ENCODE measurements around the gene ACTN1. TPM values are rescaled to one million over a fixed set of nuclear protein-coding genes. Genes with fewer than 3 reads are reported as not detected.

Gene ACTN1
- total and polyA plus RNA-seq, 3 experiments from 2014 or later: 47.4 to 53.3 (median 52.7) TPM

GRCh38 chr14:68910540-68910939, 68.6 kb downstream of the ACTN1 start:
- H3K9me3 Mint-ChIP-seq: no peaks in the 10 kb centered on the region
- peak overlapping the region in 3 of 7 donors; percentile 16 to 36 (median 30) for H3K4me3 Mint-ChIP-seq
- no peak for DNase-seq
- Histone ChIP-seq H3K36me3 (ENCODE audit: insufficient read depth, low read length) (no peaks in the 10 kb centered on the region), H3K27ac (ENCODE audit: low read depth, low read length) (no peak overlapping the region), H3K9me3 (ENCODE audit: low read length) (no peaks in the 10 kb centered on the region), H3K4me3 (ENCODE audit: low read length) (no peak overlapping the region), H3K4me1 (ENCODE audit: insufficient read depth, low read length) (peaks cover 4% of the 10 kb centered on the region), H3K27me3 (ENCODE audit: insufficient read depth, low read length, poor library complexity, severe bottlenecking) (no peaks in the 10 kb centered on the region)
- POLR2A ChIA-PET: no interaction called here
- CTCF ChIA-PET: interaction anchor here (0.9 to 2.0 kb wide), 9 partner anchors 11 to 193 kb away, joined by 3 to 7 read pairs (median 4); no protein-coding TSS in a partner anchor
- peaks cover 4 to 11% (median 7%) of the 10 kb centered on the region in 3 donors for H3K4me1 Mint-ChIP-seq
- no peaks in the 10 kb centered on the region for H3K27me3 Mint-ChIP-seq
- H3K36me3 Mint-ChIP-seq: peaks cover 0 to 4% (median 0%) of the 10 kb centered on the region in 3 donors
- H3K27ac Mint-ChIP-seq: no peak overlapping the region

GRCh38 chr14:68908803-68909202, 70.3 kb downstream of the ACTN1 start:
- CTCF ChIA-PET: interaction anchor here (0.7 to 2.2 kb wide), 4 partner anchors 11 to 199 kb away, joined by 3 to 6 read pairs (median 3); no protein-coding TSS in a partner anchor
- Mint-ChIP-seq H3K27ac (peak overlapping the region in 1 of 8 donors; percentile 47), H3K9me3 (no peaks in the 10 kb centered on the region), H3K36me3 (peaks cover 0 to 7% (median 0%) of the 10 kb centered on the region in 3 donors), H3K4me3 (no peak overlapping the region), H3K27me3 (peaks cover 0 to 4% of the 10 kb centered on the region in 2 donors), H3K4me1 (peaks cover 4 to 11% (median 7%) of the 10 kb centered on the region in 3 donors)
- no peak for DNase-seq
- Histone ChIP-seq H3K4me3 (ENCODE audit: low read length) (no peak overlapping the region), H3K4me1 (ENCODE audit: insufficient read depth, low read length) (peaks cover 4% of the 10 kb centered on the region), H3K27ac (ENCODE audit: low read depth, low read length) (no peak overlapping the region), H3K36me3 (ENCODE audit: insufficient read depth, low read length) (no peaks in the 10 kb centered on the region), H3K9me3 (ENCODE audit: low read length) (no peaks in the 10 kb centered on the region), H3K27me3 (ENCODE audit: insufficient read depth, low read length, poor library complexity, severe bottlenecking) (no peaks in the 10 kb centered on the region)
- POLR2A ChIA-PET: no interaction called here

DNA sequence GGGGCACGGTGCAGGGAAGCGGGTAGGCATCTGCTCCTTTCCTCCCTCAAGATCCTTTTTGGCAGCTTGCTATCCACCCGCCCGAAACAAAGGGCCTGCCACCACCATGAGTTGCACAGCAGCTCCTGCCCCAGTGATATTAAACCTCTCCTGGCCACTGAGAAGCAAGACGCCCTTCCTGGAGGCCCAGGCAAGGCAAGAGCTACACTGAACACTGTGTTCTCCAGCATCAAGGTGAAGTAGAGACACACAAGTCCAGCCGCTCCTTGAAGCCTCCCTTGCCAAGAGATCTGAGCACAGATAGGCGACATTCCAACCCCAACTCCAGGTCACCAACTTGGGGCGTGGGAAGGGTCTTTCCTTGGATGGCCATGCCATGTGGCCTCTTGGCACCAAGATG, 70.9 kb downstream of the ACTN1 start:
- no peak for DNase-seq
- Mint-ChIP-seq H3K4me1 (peaks cover 4 to 11% (median 7%) of the 10 kb centered on the region in 3 donors), H3K27ac (no peak overlapping the region), H3K4me3 (no peak overlapping the region), H3K27me3 (peaks cover 0 to 4% of the 10 kb centered on the region in 2 donors), H3K9me3 (no peaks in the 10 kb centered on the region), H3K36me3 (peaks cover 0 to 7% (median 0%) of the 10 kb centered on the region in 3 donors)
- ChIA-PET POLR2A (no interaction called here), CTCF (interaction anchor here (0.9 to 2.2 kb wide), 3 partner anchors 45 to 200 kb away, joined by 3 to 6 read pairs (median 3); no protein-coding TSS in a partner anchor)
- H3K36me3 ChIP-seq (ENCODE audit: insufficient read depth, low read length): no peaks in the 10 kb centered on the region
- peaks cover 4% of the 10 kb centered on the region for H3K4me1 ChIP-seq (ENCODE audit: insufficient read depth, low read length)
- no peaks in the 10 kb centered on the region for H3K27me3 ChIP-seq (ENCODE audit: insufficient read depth, low read length, poor library complexity, severe bottlenecking)
- no peaks in the 10 kb centered on the region for H3K9me3 ChIP-seq (ENCODE audit: low read length)
- H3K4me3 ChIP-seq (ENCODE audit: low read length): no peak overlapping the region
- H3K27ac ChIP-seq (ENCODE audit: low read depth, low read length): no peak overlapping the region

GRCh38 chr14:68906439-68906838, 72.7 kb downstream of the ACTN1 start:
- peaks cover 9% of the 10 kb centered on the region for H3K36me3 ChIP-seq (ENCODE audit: insufficient read depth, low read length)
- peaks cover 0 to 7% (median 5%) of the 10 kb centered on the region in 3 donors for H3K36me3 Mint-ChIP-seq

GRCh38 chr14:68905107-68905895, 73.8 kb downstream of the ACTN1 start:
- DNase-seq: no peak
- Histone ChIP-seq H3K9me3 (ENCODE audit: low read length) (no peaks in the 10 kb centered on the region), H3K4me3 (ENCODE audit: low read length) (no peak overlapping the region), H3K36me3 (ENCODE audit: insufficient read depth, low read length) (peaks cover 14% of the 10 kb centered on the region), H3K27me3 (ENCODE audit: insufficient read depth, low read length, poor library complexity, severe bottlenecking) (no peaks in the 10 kb centered on the region), H3K4me1 (ENCODE audit: insufficient read depth, low read length) (no peaks in the 10 kb centered on the region), H3K27ac (ENCODE audit: low read depth, low read length) (no peak overlapping the region)
- POLR2A ChIA-PET: no interaction called here
- Mint-ChIP-seq H3K27me3 (peaks cover 1 to 9% of the 10 kb centered on the region in 2 donors), H3K4me3 (no peak overlapping the region), H3K27ac (no peak overlapping the region), H3K36me3 (peaks cover 0 to 12% (median 5%) of the 10 kb centered on the region in 3 donors), H3K9me3 (no peaks in the 10 kb centered on the region), H3K4me1 (peaks cover 0 to under 1% (median 0%) of the 10 kb centered on the region in 3 donors)
- CTCF ChIA-PET: interaction anchor here (1.3 kb wide), 1 partner anchor 8 kb away, joined by 5 read pairs; no protein-coding TSS in a partner anchor

More at GRCh38 chr14:68906439-68906838, 72.7 kb downstream of the ACTN1 start:
- Mint-ChIP-seq H3K27ac (no peak overlapping the region), H3K27me3 (peaks cover 0 to 9% of the 10 kb centered on the region in 2 donors), H3K9me3 (no peaks in the 10 kb centered on the region), H3K4me3 (no peak overlapping the region), H3K4me1 (peaks cover under 1 to 8% (median 2%) of the 10 kb centered on the region in 3 donors)
- no peak for DNase-seq
- POLR2A ChIA-PET: no interaction called here
- Histone ChIP-seq H3K4me1 (ENCODE audit: insufficient read depth, low read length) (no peaks in the 10 kb centered on the region), H3K27ac (ENCODE audit: low read depth, low read length) (no peak overlapping the region), H3K27me3 (ENCODE audit: insufficient read depth, low read length, poor library complexity, severe bottlenecking) (no peaks in the 10 kb centered on the region), H3K9me3 (ENCODE audit: low read length) (no peaks in the 10 kb centered on the region), H3K4me3 (ENCODE audit: low read length) (no peak overlapping the region)
- CTCF ChIA-PET: interaction anchor here (1.3 kb wide), 1 partner anchor 10 kb away, joined by 5 read pairs; no protein-coding TSS in a partner anchor

GRCh38 chr14:68902357-68902756, 76.7 kb downstream of the ACTN1 start:
- no peaks in the 10 kb centered on the region for H3K27me3 ChIP-seq (ENCODE audit: insufficient read depth, low read length, poor library complexity, severe bottlenecking)
- H3K9me3 ChIP-seq (ENCODE audit: low read length): no peaks in the 10 kb centered on the region
- H3K27ac Mint-ChIP-seq: no peak overlapping the region
- H3K27me3 Mint-ChIP-seq: peaks cover 1 to 9% of the 10 kb centered on the region in 2 donors
- H3K36me3 ChIP-seq (ENCODE audit: insufficient read depth, low read length): peaks cover 27% of the 10 kb centered on the region
- H3K27ac ChIP-seq (ENCODE audit: low read depth, low read length): no peak overlapping the region
- peaks cover 7 to 11% (median 11%) of the 10 kb centered on the region in 3 donors for H3K4me1 Mint-ChIP-seq
- DNase-seq: no peak
- peaks cover 0 to 15% (median 4%) of the 10 kb centered on the region in 3 donors for H3K36me3 Mint-ChIP-seq
- no peak overlapping the region for H3K4me3 ChIP-seq (ENCODE audit: low read length)
- H3K9me3 Mint-ChIP-seq: peaks cover 0 to 4% (median 0%) of the 10 kb centered on the region in 5 donors
- H3K4me3 Mint-ChIP-seq: no peak overlapping the region
- CTCF ChIA-PET: interaction anchor here (1.6 to 2.1 kb wide), 2 partner anchors 10 to 14 kb away, joined by 4 to 8 read pairs; no protein-coding TSS in a partner anchor
- no peaks in the 10 kb centered on the region for H3K4me1 ChIP-seq (ENCODE audit: insufficient read depth, low read length)
- POLR2A ChIA-PET: no interaction called here

GRCh38 chr14:68899033-68899603, 80.0 kb downstream of the ACTN1 start:
- peaks cover 29% of the 10 kb centered on the region for H3K36me3 ChIP-seq (ENCODE audit: insufficient read depth, low read length)
- DNase-seq: peak in 1 of 5 donors; percentile 19

More at GRCh38 chr14:68899033-68899603, 80.0 kb downstream of the ACTN1 start:
- H3K27me3 ChIP-seq (ENCODE audit: insufficient read depth, low read length, poor library complexity, severe bottlenecking): no peaks in the 10 kb centered on the region
- H3K4me1 ChIP-seq (ENCODE audit: insufficient read depth, low read length): no peaks in the 10 kb centered on the region
- H3K27ac ChIP-seq (ENCODE audit: low read depth, low read length): peak overlapping the region; percentile 52
- peaks cover 0 to 4% (median 0%) of the 10 kb centered on the region in 5 donors for H3K9me3 Mint-ChIP-seq
- H3K27ac Mint-ChIP-seq: peak overlapping the region in 7 of 8 donors; percentile 39 to 96 (median 89)
- ChIA-PET CTCF (no interaction called here), POLR2A (no interaction called here)
- H3K9me3 ChIP-seq (ENCODE audit: low read length): no peaks in the 10 kb centered on the region
- H3K4me3 Mint-ChIP-seq: no peak overlapping the region
- no peak overlapping the region for H3K4me3 ChIP-seq (ENCODE audit: low read length)
- peaks cover 1 to 5% of the 10 kb centered on the region in 2 donors for H3K27me3 Mint-ChIP-seq
- peaks cover 0 to 15% (median 2%) of the 10 kb centered on the region in 3 donors for H3K36me3 Mint-ChIP-seq
- H3K4me1 Mint-ChIP-seq: peaks cover 7 to 11% (median 11%) of the 10 kb centered on the region in 3 donors

All from CD8-positive, alpha-beta memory T cell (primary cell).